HepG2 (cell line): Measurements from ENCODE around the gene NINL. TPM values are rescaled to one million over a fixed set of nuclear protein-coding genes. Genes with fewer than 3 reads are reported as not detected.
A peak's percentile ranks its signal among the peaks of the same experiment; 100 is the strongest.

ENCODE experiments used
- ATAC-seq: fragments of 200-7000 bp; cut with Tn5 transposase; 3 replicates; pipeline ENCODE4 v1.9.1; 2020; ENCODE audit warnings: mild to moderate bottlenecking, moderate library complexity
- BruUV-seq: library from RNA; stranded (reverse); fragments of 400-500 nt; replicated peaks from 2 replicates; lab custom pipeline; 2021; lab: Mats Ljungman, UMichigan
- CTCF ChIA-PET: fragments of 300-600 bp; formaldehyde crosslinking; extraction: SDS; loops from one replicate; lab custom pipeline; 2021; ENCODE audit warnings: low total read pairs, inconsistent platforms, low intra/inter-chr PET ratio; lab: Yijun Ruan, JAX
- POLR2A ChIA-PET: fragments of 350-600 bp; sonication (Branson Sonifier 250); formaldehyde crosslinking; loops from one replicate; lab custom pipeline; 2020; ENCODE audit warnings: antibody characterized with exemption, inconsistent platforms; lab: Yijun Ruan, JAX
- DNase-seq: peaks from one replicate; pipeline ENCODE4 v3.0.0-alpha.2; 2015; ENCODE audit warnings: low spot score
- FAIRE-seq: peaks from 3 replicates; lab custom pipeline; 2011; peaks lifted over from hg19 to GRCh38; lab: Jason Lieb, UNC
- H2AFZ ChIP-seq: one replicate; pipeline ENCODE4 v1.6.1; 2011; ENCODE audit warnings: low read length, inconsistent platforms
- H3K27ac ChIP-seq: fragments of 300-600 bp; 3 replicates; pipeline ENCODE4 v1.8.0; 2011; ENCODE audit warnings: mixed run types, mild to moderate bottlenecking, mixed read lengths, low read length, inconsistent platforms; ENCODE audit not compliant: insufficient read depth; ENCODE audit errors: extremely low read length
- H3K27me3 ChIP-seq, 2 experiments: fragments of 200-600 bp in 1 of 2; 2 replicates in 1 of 2; 3 replicates in 1 of 2; pipeline versions ENCODE4 v1.6.0 to v1.8.0; 2011; ENCODE audit warnings: low read length in 2 of 2, mild to moderate bottlenecking in 2 of 2, moderate library complexity in 2 of 2, inconsistent platforms in 1 of 2; ENCODE audit not compliant: insufficient read depth in 2 of 2, control insufficient read depth in 1 of 2
- H3K36me3 ChIP-seq, 2 experiments: fragments of 200-600 bp in 1 of 2; replicated peaks in 1 of 2; 2 replicates in 1 of 2; 3 replicates in 1 of 2; pipeline versions ENCODE4 v1.5.1 to v1.8.0; 2011; ENCODE audit warnings: low read length in 2 of 2, inconsistent platforms in 1 of 2; ENCODE audit not compliant: insufficient read depth in 2 of 2, control insufficient read depth in 1 of 2
- H3K4me1 ChIP-seq: 2 replicates; pipeline ENCODE4 v1.5.1; 2012; ENCODE audit warnings: low read length, inconsistent platforms; ENCODE audit not compliant: insufficient read depth
- H3K4me2 ChIP-seq: 2 replicates; pipeline ENCODE4 v1.6.0; 2011; ENCODE audit warnings: low read depth, low read length, inconsistent platforms
- H3K4me3 ChIP-seq, 3 experiments: fragments of 200-600 bp in 1 of 3; sonication (generic), shearing (Covaris generic) in 1 of 3; replicated peaks in 1 of 3; 2 replicates each; pipeline ENCODE4 v1.5.1; 2011 to 2016; ENCODE audit warnings: low read length in 3 of 3, inconsistent platforms in 2 of 3, low read depth in 2 of 3, mild to moderate bottlenecking in 2 of 3, control low read depth in 1 of 3, mixed read lengths in 1 of 3; ENCODE audit not compliant: insufficient read depth in 1 of 3
- H3K79me2 ChIP-seq: one replicate; pipeline ENCODE4 v1.6.1; 2011; ENCODE audit warnings: low read length, inconsistent platforms; ENCODE audit not compliant: insufficient read depth
- H3K9ac ChIP-seq: 2 replicates; pipeline ENCODE4 v1.6.0; 2011; ENCODE audit warnings: mild to moderate bottlenecking, low read depth, low read length, inconsistent platforms; ENCODE audit not compliant: insufficient read depth
- H3K9me3 ChIP-seq: 2 replicates; pipeline ENCODE4 v1.5.1; 2012; ENCODE audit warnings: mild to moderate bottlenecking, low read length
- H4K20me1 ChIP-seq: 2 replicates; pipeline ENCODE4 v1.6.0; 2011; ENCODE audit warnings: inconsistent platforms, mild to moderate bottlenecking, low read length, moderate library complexity; ENCODE audit not compliant: insufficient read depth
- DMAP1 ChIP-seq: IDR thresholded peaks from 2 replicates; pipeline ENCODE4 v1.6.1; 2016
- FOXO1 ChIP-seq: sonication (generic); formaldehyde crosslinking; IDR thresholded peaks from 2 replicates; pipeline ENCODE4 v1.4.0; 2020; ENCODE audit warnings: missing genetic modification reagents
- KDM5A ChIP-seq: fragments of 200-600 bp; sonication (generic); IDR thresholded peaks from 2 replicates; pipeline ENCODE4 v1.7.0; 2018; ENCODE audit warnings: antibody characterized with exemption, mild to moderate bottlenecking, low read length, borderline replicate concordance
- RARG ChIP-seq: sonication (generic); formaldehyde crosslinking; IDR thresholded peaks from 2 replicates; pipeline ENCODE4 v1.4.0; 2020; ENCODE audit warnings: low read depth, mild to moderate bottlenecking, missing genetic modification reagents
- SP4 ChIP-seq: sonication (generic); formaldehyde crosslinking; IDR thresholded peaks from 2 replicates; pipeline ENCODE4 v1.8.1; 2023; ENCODE audit warnings: mild to moderate bottlenecking, missing genetic modification reagents
- STAG1 ChIP-seq: sonication (generic); formaldehyde crosslinking; IDR thresholded peaks from 2 replicates; pipeline ENCODE4 v1.4.0; 2020; ENCODE audit warnings: missing genetic modification reagents
- ZFP36L1 ChIP-seq: sonication (generic); formaldehyde crosslinking; IDR thresholded peaks from 2 replicates; pipeline ENCODE4 v1.8.0; 2022; ENCODE audit warnings: mild to moderate bottlenecking, missing genetic modification reagents, moderate library complexity
- ZNF616 ChIP-seq: sonication (generic); formaldehyde crosslinking; IDR thresholded peaks from 2 replicates; pipeline ENCODE4 v1.5.0; 2020; ENCODE audit warnings: low read depth, mild to moderate bottlenecking, missing genetic modification reagents
- ZNF879 ChIP-seq: sonication (generic); formaldehyde crosslinking; IDR thresholded peaks from 2 replicates; pipeline ENCODE4 v1.8.1; 2023; ENCODE audit warnings: missing genetic modification reagents
- ZSCAN22 ChIP-seq: sonication (generic); formaldehyde crosslinking; IDR thresholded peaks from 2 replicates; pipeline ENCODE4 v1.4.0; 2020; ENCODE audit warnings: mild to moderate bottlenecking, missing genetic modification reagents
- WGBS: methylation state at CpG from one replicate; pipeline ENCODE4 v1.1.6; 2017; ENCODE audit warnings: low lambda C conversion rate; 5-methylcytosine and 5-hydroxymethylcytosine counted together
- in situ Hi-C: cut with HindIII; loops from 2 replicates; pipeline ENCODE4 v1.10.0; 2017; ENCODE audit warnings: low pct_unique_long_range_greater_than_20kb; ENCODE audit not compliant: extremely low pct_ligation_motif_present
- intact Hi-C: fragments of 100-400 bp; cut with micrococcal nuclease; formaldehyde crosslinking; loops from one replicate; pipeline ENCODE4 v1.10.0; 2022; ENCODE audit not compliant: unreplicated experiment
- polyA plus RNA-seq, 8 experiments: library from polyadenylated mRNA; depleted of rRNA in 3 of 8; stranded (reverse) in 7 of 8; unstranded in 1 of 8; fragments of >200 nt; fragmentation: Illumina TruSeq in 4 of 8; extraction: Trizol in 4 of 8; gene quantifications; 2 replicates each; pipeline versions ENCODE4 v1.2.1 to v1.2.3, GENCODE V29; 2011 to 2016; ENCODE audit warnings: low read depth in 4 of 8, missing spikeins in 1 of 8, mixed read lengths in 1 of 8; ENCODE audit not compliant: insufficient read depth in 1 of 8
- total RNA-seq, 5 experiments: library from RNA; depleted of rRNA; stranded (reverse); fragments of >200 nt; fragmentation: Illumina TruSeq; extraction: Trizol; gene quantifications; 2 replicates each; pipeline ENCODE4 v1.2.3, GENCODE V29; 2016; ENCODE audit warnings: low read depth in 1 of 5
- TF ChIP-seq, protein P1 (sequence below): sonication (generic); formaldehyde crosslinking; IDR thresholded peaks from 2 replicates; pipeline ENCODE4 v1.4.0; 2020; ENCODE audit warnings: mild to moderate bottlenecking, missing genetic modification reagents
- TF ChIP-seq, protein P2 (sequence below): sonication (generic); formaldehyde crosslinking; IDR thresholded peaks from 2 replicates; pipeline ENCODE4 v1.4.0; 2020; ENCODE audit warnings: mild to moderate bottlenecking, missing genetic modification reagents
- TF ChIP-seq, protein P3 (sequence below), 2 experiments: sonication (generic) in 1 of 2; formaldehyde crosslinking in 1 of 2; IDR thresholded peaks; 2 replicates each; pipeline versions ENCODE4 v1.5.1 to v1.6.1; 2011 to 2020; ENCODE audit warnings: borderline replicate concordance in 1 of 2, low read depth in 1 of 2, low read length in 1 of 2, mild to moderate bottlenecking in 1 of 2, missing genetic modification reagents in 1 of 2, moderate library complexity in 1 of 2

Gene NINL
- total and polyA plus RNA-seq, 2 of the 13 experiments (the other 11 are each of a cell fraction or from before 2014, with no cell fraction given), result 32.3 to 34.3 TPM

DNA sequence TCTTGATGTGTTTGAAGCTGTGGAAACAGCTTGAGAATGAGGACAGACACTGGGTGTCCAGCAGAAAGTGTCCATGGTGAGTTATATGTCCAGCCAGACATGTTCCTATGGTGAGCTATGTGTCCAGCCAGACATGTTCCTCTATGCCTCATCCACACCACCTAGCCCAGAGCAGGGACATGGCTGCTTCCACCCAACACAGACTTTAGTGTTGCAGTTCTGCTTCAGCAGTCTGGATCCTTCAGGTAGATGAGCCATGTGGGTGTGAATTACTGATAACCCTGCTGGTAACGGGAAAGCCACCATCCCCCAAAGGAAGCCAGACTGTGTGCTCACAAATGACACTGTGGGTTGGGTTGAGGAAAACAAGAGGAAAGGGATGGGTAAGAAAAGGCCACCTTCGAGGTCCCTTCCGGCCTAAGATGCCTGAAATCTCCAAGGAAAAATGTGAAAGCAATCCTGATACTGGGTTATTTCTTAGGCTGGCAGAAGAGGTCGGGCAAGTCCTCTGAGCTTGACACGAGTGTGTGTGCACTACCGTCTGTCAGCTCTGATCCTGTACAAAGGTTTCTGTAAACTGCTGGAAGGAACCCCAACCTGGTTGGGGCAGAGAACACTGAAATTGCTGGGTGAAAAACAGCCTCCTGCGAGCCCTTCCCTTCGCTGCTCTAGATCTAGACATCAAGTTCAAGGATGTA, 77.8 kb downstream of the NINL start:
- H4K20me1 ChIP-seq, result no peaks in the 10 kb centered on the region
- WGBS, result 24% methylated on average over 8 of the region's 8 CpGs
- CTCF ChIA-PET, result no interaction called here
- H3K4me3 ChIP-seq, result peak overlapping the region in 1 of 3 experiments; percentile 59; a peak in 2 of 6 replicates
- DNase-seq (peak; percentile 25), ATAC-seq (peak; percentile 68), FAIRE-seq (no peak)
- H3K36me3 ChIP-seq, result peaks cover 38 to 76% of the 10 kb centered on the region in 2 experiments
- in situ Hi-C loops, result no loop called here
- peaks cover 29% of the 10 kb centered on the region for H3K4me1 ChIP-seq
- H3K9ac ChIP-seq, result peak overlapping the region; percentile 68
- no peaks in the 10 kb centered on the region for H3K79me2 ChIP-seq
- H2AFZ ChIP-seq, result no peak overlapping the region
- BruUV-seq, result TSS peak; percentile 41
- intact Hi-C loops, result loop anchor here (1.0 to 10.0 kb wide), 6 partner anchors 19 to 187 kb away; partner anchors contain the start of genes NINL and ZNF337
- POLR2A ChIA-PET, result interaction anchor here (0.6 to 4.2 kb wide), 32 partner anchors 9 to 502 kb away, joined by 3 to 58 read pairs (median 4); partner anchors contain the start of genes ENTPD6, GINS1, NINL and PYGB
- H3K27ac ChIP-seq, result peak overlapping the region; percentile 90
- no peaks in the 10 kb centered on the region for H3K27me3 ChIP-seq
- H3K9me3 ChIP-seq, result no peaks in the 10 kb centered on the region
- peak overlapping the region; percentile 81 for H3K4me2 ChIP-seq
- TF ChIP-seq DMAP1 (no peak), ZNF616 (CRISPR knock-in tag) (0 out of 2 replicates have a peak, but pooled peaks have one; percentile 27), STAG1 (peak; percentile 40), SP4 (peak; percentile 14; the same call in 1 of the 2 replicates), KDM5A (no peak), ZSCAN22 (CRISPR knock-in tag) (no peak), ZFP36L1 (CRISPR knock-in tag) (no peak), FOXO1 (CRISPR knock-in tag) (no peak), RARG (CRISPR knock-in tag) (no peak), ZNF879 (CRISPR knock-in tag) (no peak)
- TF ChIP-seq, protein P1, sequence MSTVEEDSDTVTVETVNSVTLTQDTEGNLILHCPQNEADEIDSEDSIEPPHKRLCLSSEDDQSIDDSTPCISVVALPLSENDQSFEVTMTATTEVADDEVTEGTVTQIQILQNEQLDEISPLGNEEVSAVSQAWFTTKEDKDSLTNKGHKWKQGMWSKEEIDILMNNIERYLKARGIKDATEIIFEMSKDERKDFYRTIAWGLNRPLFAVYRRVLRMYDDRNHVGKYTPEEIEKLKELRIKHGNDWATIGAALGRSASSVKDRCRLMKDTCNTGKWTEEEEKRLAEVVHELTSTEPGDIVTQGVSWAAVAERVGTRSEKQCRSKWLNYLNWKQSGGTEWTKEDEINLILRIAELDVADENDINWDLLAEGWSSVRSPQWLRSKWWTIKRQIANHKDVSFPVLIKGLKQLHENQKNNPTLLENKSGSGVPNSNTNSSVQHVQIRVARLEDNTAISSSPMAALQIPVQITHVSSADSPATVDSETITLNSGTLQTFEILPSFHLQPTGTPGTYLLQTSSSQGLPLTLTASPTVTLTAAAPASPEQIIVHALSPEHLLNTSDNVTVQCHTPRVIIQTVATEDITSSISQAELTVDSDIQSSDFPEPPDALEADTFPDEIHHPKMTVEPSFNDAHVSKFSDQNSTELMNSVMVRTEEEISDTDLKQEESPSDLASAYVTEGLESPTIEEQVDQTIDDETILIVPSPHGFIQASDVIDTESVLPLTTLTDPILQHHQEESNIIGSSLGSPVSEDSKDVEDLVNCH (CRISPR knock-in tag), result peak; percentile 5; the same call in 1 of the 2 replicates
- TF ChIP-seq, protein P2, sequence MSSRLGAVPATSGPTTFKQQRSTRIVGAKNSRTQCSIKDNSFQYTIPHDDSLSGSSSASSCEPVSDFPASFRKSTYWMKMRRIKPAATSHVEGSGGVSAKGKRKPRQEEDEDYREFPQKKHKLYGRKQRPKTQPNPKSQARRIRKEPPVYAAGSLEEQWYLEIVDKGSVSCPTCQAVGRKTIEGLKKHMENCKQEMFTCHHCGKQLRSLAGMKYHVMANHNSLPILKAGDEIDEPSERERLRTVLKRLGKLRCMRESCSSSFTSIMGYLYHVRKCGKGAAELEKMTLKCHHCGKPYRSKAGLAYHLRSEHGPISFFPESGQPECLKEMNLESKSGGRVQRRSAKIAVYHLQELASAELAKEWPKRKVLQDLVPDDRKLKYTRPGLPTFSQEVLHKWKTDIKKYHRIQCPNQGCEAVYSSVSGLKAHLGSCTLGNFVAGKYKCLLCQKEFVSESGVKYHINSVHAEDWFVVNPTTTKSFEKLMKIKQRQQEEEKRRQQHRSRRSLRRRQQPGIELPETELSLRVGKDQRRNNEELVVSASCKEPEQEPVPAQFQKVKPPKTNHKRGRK (CRISPR knock-in tag), result 0 out of 2 replicates have a peak, but pooled peaks have one; percentile 20
- TF ChIP-seq, protein P3, sequence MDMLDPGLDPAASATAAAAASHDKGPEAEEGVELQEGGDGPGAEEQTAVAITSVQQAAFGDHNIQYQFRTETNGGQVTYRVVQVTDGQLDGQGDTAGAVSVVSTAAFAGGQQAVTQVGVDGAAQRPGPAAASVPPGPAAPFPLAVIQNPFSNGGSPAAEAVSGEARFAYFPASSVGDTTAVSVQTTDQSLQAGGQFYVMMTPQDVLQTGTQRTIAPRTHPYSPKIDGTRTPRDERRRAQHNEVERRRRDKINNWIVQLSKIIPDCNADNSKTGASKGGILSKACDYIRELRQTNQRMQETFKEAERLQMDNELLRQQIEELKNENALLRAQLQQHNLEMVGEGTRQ (IDR thresholded peaks at IDR 0.05; ENCODE audit: low read depth, low read length), result 0 out of 2 replicates have a peak, but pooled peaks have one; percentile 11
- TF ChIP-seq, protein P3 (CRISPR knock-in tag; IDR thresholded peaks at IDR 0.05; ENCODE audit: borderline replicate concordance), result no peak
